Measurements from ENCODE around the gene MRPL36.

DNA sequence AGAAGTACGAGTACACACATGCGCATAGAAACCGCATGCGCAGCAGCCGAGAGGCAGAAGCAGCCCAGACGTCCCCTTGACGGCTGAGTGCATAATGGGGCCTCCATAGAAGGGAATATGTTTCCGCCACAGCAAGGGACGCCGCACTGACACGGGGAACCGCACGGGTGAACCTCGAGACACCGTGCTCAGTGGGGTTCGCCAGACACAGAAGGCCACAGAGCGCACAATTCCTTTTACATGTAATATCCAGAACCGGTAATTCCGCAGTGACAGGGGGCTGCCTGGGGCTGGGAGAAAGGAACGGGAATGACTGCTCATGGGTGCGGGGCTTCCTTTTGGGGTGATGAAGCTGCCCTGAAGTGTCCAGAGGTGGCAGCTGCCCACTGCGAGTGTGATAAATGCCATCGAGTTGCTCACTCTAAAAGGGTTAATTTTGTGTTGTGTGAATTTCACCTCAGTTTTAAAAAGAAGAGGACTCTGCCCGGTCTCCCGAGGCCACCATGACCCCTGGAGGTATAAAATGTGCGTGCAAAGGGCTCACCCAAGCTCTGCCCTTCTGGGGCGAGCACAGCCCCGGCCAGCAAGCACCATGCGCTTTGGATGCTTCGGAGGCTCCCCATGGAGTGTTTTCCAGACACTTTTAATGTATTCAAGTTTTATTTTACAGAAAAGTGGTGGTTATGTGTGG lies 29.7 kb downstream of the MRPL36 start:
- TF ChIP-seq, protein P1, sequence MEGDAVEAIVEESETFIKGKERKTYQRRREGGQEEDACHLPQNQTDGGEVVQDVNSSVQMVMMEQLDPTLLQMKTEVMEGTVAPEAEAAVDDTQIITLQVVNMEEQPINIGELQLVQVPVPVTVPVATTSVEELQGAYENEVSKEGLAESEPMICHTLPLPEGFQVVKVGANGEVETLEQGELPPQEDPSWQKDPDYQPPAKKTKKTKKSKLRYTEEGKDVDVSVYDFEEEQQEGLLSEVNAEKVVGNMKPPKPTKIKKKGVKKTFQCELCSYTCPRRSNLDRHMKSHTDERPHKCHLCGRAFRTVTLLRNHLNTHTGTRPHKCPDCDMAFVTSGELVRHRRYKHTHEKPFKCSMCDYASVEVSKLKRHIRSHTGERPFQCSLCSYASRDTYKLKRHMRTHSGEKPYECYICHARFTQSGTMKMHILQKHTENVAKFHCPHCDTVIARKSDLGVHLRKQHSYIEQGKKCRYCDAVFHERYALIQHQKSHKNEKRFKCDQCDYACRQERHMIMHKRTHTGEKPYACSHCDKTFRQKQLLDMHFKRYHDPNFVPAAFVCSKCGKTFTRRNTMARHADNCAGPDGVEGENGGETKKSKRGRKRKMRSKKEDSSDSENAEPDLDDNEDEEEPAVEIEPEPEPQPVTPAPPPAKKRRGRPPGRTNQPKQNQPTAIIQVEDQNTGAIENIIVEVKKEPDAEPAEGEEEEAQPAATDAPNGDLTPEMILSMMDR (conservative IDR thresholded peaks at IDR 0.05): no peak
- no peak for TF ChIP-seq ZFX (IDR thresholded peaks at IDR 0.05)

Data from C4-2B (cell line).